ENCODE measurements around the gene ADCY4. TPM values are rescaled to one million over a fixed set of nuclear protein-coding genes. Genes with fewer than 3 reads are reported as not detected.

Gene ADCY4
- total RNA-seq, 1 experiment from 2014 or later: 1.1 TPM

DNA sequence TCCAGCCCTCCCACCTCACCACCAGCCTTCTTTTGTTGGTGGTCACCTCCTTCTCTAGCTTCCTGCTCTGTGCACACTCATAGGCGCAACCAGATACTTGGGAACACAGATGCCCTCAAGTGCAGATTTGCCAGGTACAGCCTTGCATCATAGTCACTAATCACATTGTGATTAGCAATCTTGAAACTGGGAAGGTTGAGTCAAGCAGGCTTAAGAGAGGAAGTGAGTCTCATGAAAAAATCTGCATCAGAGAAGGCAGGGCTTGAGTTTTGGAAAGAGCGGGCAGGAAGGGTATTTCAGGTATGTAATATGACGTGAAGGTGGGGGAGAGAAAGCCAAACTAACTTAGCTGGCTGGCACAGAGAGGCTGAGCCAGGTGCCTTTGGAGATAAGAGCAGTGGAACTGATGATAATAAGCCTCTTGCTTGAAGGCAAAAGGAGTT lies 60.7 kb downstream of the ADCY4 start:
- ChIA-PET CTCF (interaction anchor here (0.8 to 3.9 kb wide), 9 partner anchors 9 to 157 kb away, joined by 3 to 28 read pairs (median 5); partner anchors contain the start of genes CIDEB, DHRS1, MDP1 and NOP9), POLR2A (interaction anchor here (1.0 kb wide), 1 partner anchor 32 kb away, joined by 3 read pairs; the partner anchor contains the start of gene TINF2)
- no peaks in the 10 kb centered on the region for H3K9me3 Mint-ChIP-seq
- no peaks in the 10 kb centered on the region for H3K36me3 Mint-ChIP-seq
- H3K27ac Mint-ChIP-seq: peak overlapping the region; percentile 52
- H3K27me3 Mint-ChIP-seq (ENCODE audit: low read depth): no peaks in the 10 kb centered on the region
- ATAC-seq: no peak
- H3K4me3 Mint-ChIP-seq: 0 out of 2 replicates have a peak overlapping the region, but pooled peaks have one; percentile 6
- TF ChIP-seq ZNF121 (CRISPR knock-in tag; IDR thresholded peaks at IDR 0.05) (no peak), OVOL2 (CRISPR knock-in tag; IDR thresholded peaks at IDR 0.05; ENCODE audit: borderline replicate concordance) (no peak), GTF2I (CRISPR knock-in tag; conservative IDR thresholded peaks at IDR 0.05) (no peak), RORB (CRISPR knock-in tag; IDR thresholded peaks at IDR 0.05) (no peak), ZNF396 (CRISPR knock-in tag; IDR thresholded peaks at IDR 0.05; ENCODE audit: borderline replicate concordance) (no peak), SOX15 (CRISPR knock-in tag; IDR thresholded peaks at IDR 0.05) (no peak), MXD4 (CRISPR knock-in tag; IDR thresholded peaks at IDR 0.05; ENCODE audit: borderline replicate concordance) (no peak), ZNF416 (CRISPR knock-in tag; IDR thresholded peaks at IDR 0.05) (no peak), FOXK1 (CRISPR knock-in tag; IDR thresholded peaks at IDR 0.05) (no peak), CREM (CRISPR knock-in tag; IDR thresholded peaks at IDR 0.05) (no peak)
- TF ChIP-seq, protein P1, sequence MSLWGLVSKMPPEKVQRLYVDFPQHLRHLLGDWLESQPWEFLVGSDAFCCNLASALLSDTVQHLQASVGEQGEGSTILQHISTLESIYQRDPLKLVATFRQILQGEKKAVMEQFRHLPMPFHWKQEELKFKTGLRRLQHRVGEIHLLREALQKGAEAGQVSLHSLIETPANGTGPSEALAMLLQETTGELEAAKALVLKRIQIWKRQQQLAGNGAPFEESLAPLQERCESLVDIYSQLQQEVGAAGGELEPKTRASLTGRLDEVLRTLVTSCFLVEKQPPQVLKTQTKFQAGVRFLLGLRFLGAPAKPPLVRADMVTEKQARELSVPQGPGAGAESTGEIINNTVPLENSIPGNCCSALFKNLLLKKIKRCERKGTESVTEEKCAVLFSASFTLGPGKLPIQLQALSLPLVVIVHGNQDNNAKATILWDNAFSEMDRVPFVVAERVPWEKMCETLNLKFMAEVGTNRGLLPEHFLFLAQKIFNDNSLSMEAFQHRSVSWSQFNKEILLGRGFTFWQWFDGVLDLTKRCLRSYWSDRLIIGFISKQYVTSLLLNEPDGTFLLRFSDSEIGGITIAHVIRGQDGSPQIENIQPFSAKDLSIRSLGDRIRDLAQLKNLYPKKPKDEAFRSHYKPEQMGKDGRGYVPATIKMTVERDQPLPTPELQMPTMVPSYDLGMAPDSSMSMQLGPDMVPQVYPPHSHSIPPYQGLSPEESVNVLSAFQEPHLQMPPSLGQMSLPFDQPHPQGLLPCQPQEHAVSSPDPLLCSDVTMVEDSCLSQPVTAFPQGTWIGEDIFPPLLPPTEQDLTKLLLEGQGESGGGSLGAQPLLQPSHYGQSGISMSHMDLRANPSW (CRISPR knock-in tag; conservative IDR thresholded peaks at IDR 0.05; ENCODE audit: low read depth): no peak
- TF ChIP-seq, protein P2, sequence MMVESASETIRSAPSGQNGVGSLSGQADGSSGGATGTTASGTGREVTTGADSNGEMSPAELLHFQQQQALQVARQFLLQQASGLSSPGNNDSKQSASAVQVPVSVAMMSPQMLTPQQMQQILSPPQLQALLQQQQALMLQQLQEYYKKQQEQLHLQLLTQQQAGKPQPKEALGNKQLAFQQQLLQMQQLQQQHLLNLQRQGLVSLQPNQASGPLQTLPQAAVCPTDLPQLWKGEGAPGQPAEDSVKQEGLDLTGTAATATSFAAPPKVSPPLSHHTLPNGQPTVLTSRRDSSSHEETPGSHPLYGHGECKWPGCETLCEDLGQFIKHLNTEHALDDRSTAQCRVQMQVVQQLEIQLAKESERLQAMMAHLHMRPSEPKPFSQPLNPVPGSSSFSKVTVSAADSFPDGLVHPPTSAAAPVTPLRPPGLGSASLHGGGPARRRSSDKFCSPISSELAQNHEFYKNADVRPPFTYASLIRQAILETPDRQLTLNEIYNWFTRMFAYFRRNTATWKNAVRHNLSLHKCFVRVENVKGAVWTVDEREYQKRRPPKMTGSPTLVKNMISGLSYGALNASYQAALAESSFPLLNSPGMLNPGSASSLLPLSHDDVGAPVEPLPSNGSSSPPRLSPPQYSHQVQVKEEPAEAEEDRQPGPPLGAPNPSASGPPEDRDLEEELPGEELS (CRISPR knock-in tag; IDR thresholded peaks at IDR 0.05): no peak
- TF ChIP-seq, protein P3, sequence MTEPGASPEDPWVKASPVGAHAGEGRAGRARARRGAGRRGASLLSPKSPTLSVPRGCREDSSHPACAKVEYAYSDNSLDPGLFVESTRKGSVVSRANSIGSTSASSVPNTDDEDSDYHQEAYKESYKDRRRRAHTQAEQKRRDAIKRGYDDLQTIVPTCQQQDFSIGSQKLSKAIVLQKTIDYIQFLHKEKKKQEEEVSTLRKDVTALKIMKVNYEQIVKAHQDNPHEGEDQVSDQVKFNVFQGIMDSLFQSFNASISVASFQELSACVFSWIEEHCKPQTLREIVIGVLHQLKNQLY (CRISPR knock-in tag; IDR thresholded peaks at IDR 0.05): no peak
- TF ChIP-seq, protein P4, sequence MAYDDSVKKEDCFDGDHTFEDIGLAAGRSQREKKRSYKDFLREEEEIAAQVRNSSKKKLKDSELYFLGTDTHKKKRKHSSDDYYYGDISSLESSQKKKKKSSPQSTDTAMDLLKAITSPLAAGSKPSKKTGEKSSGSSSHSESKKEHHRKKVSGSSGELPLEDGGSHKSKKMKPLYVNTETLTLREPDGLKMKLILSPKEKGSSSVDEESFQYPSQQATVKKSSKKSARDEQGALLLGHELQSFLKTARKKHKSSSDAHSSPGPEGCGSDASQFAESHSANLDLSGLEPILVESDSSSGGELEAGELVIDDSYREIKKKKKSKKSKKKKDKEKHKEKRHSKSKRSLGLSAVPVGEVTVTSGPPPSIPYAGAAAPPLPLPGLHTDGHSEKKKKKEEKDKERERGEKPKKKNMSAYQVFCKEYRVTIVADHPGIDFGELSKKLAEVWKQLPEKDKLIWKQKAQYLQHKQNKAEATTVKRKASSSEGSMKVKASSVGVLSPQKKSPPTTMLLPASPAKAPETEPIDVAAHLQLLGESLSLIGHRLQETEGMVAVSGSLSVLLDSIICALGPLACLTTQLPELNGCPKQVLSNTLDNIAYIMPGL (CRISPR knock-in tag; IDR thresholded peaks at IDR 0.05): no peak
- peaks cover 16% of the 10 kb centered on the region for H3K4me1 Mint-ChIP-seq
- DNase-seq (ENCODE audit: low spot score): no peak

DNA sequence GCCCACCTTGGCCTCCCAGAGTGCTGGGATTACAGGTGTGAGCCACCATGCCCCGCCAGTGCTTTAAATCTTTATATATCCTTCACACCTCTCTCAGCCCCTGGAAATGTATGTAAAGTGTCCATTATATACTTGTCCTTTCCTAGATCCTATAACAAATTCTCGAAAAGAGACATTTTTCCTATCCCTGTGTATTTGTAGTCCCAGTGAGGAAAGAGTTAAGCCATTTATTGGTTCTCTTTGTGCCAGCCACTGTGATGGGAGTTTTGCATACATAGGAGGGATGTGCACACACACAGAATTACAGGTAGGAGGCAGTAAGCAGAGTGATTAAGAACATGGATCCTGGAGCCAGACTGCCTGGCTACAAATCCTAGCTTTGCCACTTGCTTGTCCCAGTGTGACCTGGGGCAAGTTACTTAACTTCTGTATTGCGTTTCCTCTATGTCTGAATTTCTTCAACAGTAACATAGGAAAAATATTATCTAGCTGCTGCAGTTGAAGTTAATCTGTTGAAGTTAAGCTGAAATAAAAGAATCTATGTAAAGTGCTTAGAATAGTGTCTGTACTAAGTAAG lies 61.4 kb downstream of the ADCY4 start:
- Mint-ChIP-seq H3K4me3 (peak overlapping the region; percentile 18; the same call in 1 of the 2 replicates), H3K4me1 (peaks cover 16% of the 10 kb centered on the region), H3K27me3 (ENCODE audit: low read depth) (no peaks in the 10 kb centered on the region), H3K27ac (no peak overlapping the region), H3K36me3 (no peaks in the 10 kb centered on the region), H3K9me3 (no peaks in the 10 kb centered on the region)
- ChIA-PET CTCF (interaction anchor here (0.8 to 3.9 kb wide), 8 partner anchors 9 to 158 kb away, joined by 3 to 28 read pairs (median 4); partner anchors contain the start of genes CIDEB, DHRS1, NOP9 and TINF2), POLR2A (interaction anchor here (1.0 kb wide), 1 partner anchor 31 kb away, joined by 3 read pairs; the partner anchor contains the start of gene TINF2)
- DNase-seq (ENCODE audit: low spot score) (no peak), ATAC-seq (no peak)
- TF ChIP-seq, protein P2 (CRISPR knock-in tag; IDR thresholded peaks at IDR 0.05): no peak
- TF ChIP-seq, protein P5, sequence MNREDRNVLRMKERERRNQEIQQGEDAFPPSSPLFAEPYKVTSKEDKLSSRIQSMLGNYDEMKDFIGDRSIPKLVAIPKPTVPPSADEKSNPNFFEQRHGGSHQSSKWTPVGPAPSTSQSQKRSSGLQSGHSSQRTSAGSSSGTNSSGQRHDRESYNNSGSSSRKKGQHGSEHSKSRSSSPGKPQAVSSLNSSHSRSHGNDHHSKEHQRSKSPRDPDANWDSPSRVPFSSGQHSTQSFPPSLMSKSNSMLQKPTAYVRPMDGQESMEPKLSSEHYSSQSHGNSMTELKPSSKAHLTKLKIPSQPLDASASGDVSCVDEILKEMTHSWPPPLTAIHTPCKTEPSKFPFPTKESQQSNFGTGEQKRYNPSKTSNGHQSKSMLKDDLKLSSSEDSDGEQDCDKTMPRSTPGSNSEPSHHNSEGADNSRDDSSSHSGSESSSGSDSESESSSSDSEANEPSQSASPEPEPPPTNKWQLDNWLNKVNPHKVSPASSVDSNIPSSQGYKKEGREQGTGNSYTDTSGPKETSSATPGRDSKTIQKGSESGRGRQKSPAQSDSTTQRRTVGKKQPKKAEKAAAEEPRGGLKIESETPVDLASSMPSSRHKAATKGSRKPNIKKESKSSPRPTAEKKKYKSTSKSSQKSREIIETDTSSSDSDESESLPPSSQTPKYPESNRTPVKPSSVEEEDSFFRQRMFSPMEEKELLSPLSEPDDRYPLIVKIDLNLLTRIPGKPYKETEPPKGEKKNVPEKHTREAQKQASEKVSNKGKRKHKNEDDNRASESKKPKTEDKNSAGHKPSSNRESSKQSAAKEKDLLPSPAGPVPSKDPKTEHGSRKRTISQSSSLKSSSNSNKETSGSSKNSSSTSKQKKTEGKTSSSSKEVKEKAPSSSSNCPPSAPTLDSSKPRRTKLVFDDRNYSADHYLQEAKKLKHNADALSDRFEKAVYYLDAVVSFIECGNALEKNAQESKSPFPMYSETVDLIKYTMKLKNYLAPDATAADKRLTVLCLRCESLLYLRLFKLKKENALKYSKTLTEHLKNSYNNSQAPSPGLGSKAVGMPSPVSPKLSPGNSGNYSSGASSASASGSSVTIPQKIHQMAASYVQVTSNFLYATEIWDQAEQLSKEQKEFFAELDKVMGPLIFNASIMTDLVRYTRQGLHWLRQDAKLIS (CRISPR knock-in tag; IDR thresholded peaks at IDR 0.05; ENCODE audit: borderline replicate concordance): no peak
- TF ChIP-seq, protein P6, sequence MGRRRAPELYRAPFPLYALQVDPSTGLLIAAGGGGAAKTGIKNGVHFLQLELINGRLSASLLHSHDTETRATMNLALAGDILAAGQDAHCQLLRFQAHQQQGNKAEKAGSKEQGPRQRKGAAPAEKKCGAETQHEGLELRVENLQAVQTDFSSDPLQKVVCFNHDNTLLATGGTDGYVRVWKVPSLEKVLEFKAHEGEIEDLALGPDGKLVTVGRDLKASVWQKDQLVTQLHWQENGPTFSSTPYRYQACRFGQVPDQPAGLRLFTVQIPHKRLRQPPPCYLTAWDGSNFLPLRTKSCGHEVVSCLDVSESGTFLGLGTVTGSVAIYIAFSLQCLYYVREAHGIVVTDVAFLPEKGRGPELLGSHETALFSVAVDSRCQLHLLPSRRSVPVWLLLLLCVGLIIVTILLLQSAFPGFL (CRISPR knock-in tag; IDR thresholded peaks at IDR 0.05; ENCODE audit: borderline replicate concordance): no peak
- TF ChIP-seq ELF4 (CRISPR knock-in tag; IDR thresholded peaks at IDR 0.05; ENCODE audit: low read depth): no peak
- no peak for TF ChIP-seq NFE2L1 (CRISPR knock-in tag; IDR thresholded peaks at IDR 0.05)

Data from WTC11 (cell line).